WERI-Rb-1 (cell line): ENCODE measurements around the gene TIAM1.
A peak's percentile ranks its signal among the peaks of the same experiment; 100 is the strongest.

Experiments used
- DNase-seq: peaks from one replicate; pipeline ENCODE4 v3.0.0-alpha.2; 2020
- H3K27ac ChIP-seq: fragments of 250-450 bp; sonication (Bioruptor Pico); 2 replicates; pipeline ENCODE4 v1.5.1; 2020; ENCODE audit warnings: mild to moderate bottlenecking, moderate library complexity
- H3K27me3 ChIP-seq: fragments of 250-450 bp; sonication (Bioruptor Pico); 2 replicates; pipeline ENCODE4 v1.5.1; 2021; ENCODE audit warnings: mild to moderate bottlenecking, low read depth, moderate library complexity; ENCODE audit not compliant: insufficient read depth, severe bottlenecking
- H3K36me3 ChIP-seq: fragments of 250-450 bp; sonication (Bioruptor Pico); 2 replicates; pipeline ENCODE4 v1.5.1; 2020; ENCODE audit warnings: mild to moderate bottlenecking, moderate library complexity
- H3K4me3 ChIP-seq: 2 replicates; pipeline ENCODE4 v1.5.1; 2011; ENCODE audit warnings: low read depth, mild to moderate bottlenecking, control low read depth, low read length
- H3K9me3 ChIP-seq: fragments of 250-450 bp; sonication (Bioruptor Pico); 2 replicates; pipeline ENCODE4 v1.5.1; 2021; ENCODE audit warnings: mild to moderate bottlenecking, moderate library complexity; ENCODE audit not compliant: severe bottlenecking
- CTCF ChIP-seq: IDR thresholded peaks from 2 replicates; pipeline ENCODE4 v1.5.1; 2011; ENCODE audit warnings: low read depth, mild to moderate bottlenecking, control low read depth, inconsistent platforms, low read length

TIAM1 gene

GRCh38 chr21:31267644-31268043 lies 76.4 kb downstream of the TIAM1 start:
- TF ChIP-seq CTCF, result no peak
- DNase-seq, result no peak
- H3K36me3 ChIP-seq, result peaks cover 2% of the 10 kb centered on the region; the same call in 1 of the 2 replicates
- no peaks in the 10 kb centered on the region for H3K27me3 ChIP-seq
- no peak overlapping the region for H3K27ac ChIP-seq
- H3K4me3 ChIP-seq, result no peak overlapping the region
- H3K9me3 ChIP-seq, result no peaks in the 10 kb centered on the region

DNA sequence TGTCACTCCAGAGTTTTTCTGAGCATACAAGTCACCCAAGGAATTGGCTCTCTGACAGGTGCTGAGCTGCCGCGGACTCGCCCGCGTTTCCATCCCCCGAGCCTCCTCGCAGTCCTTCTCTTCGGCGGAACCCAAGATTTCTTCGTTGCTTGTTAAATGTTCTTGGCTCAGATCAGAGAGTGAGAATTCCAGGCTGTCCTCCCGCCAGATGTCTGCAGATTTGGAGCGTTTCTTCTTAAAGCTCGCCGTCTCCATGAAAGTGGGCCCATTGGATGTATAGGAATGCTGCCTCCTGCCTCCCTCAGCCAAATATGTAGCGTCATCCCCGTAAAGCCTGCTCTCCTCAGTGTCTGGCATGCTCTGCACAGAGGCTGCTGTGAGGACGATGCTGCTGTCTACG lies 77.8 kb downstream of the TIAM1 start:
- no peaks in the 10 kb centered on the region for H3K9me3 ChIP-seq
- no peak for TF ChIP-seq CTCF
- H3K27me3 ChIP-seq, result no peaks in the 10 kb centered on the region
- no peak overlapping the region for H3K4me3 ChIP-seq
- DNase-seq, result no peak
- H3K27ac ChIP-seq, result no peak overlapping the region
- peaks cover 2% of the 10 kb centered on the region; the same call in 1 of the 2 replicates for H3K36me3 ChIP-seq

- H3K27me3 ChIP-seq, result no peaks in the 10 kb centered on the region
- no peak overlapping the region for H3K27ac ChIP-seq
- no peak overlapping the region for H3K4me3 ChIP-seq
- no peak for DNase-seq
- peaks cover 2% of the 10 kb centered on the region; the same call in 1 of the 2 replicates for H3K36me3 ChIP-seq
- no peaks in the 10 kb centered on the region for H3K9me3 ChIP-seq
- no peak for TF ChIP-seq CTCF
These were observed 78.6 kb downstream of the TIAM1 start for GRCh38 chr21:31265366-31266013.

GRCh38 chr21:31264574-31264973 lies 79.5 kb downstream of the TIAM1 start:
- no peaks in the 10 kb centered on the region for H3K9me3 ChIP-seq
- DNase-seq, result no peak
- no peak overlapping the region for H3K4me3 ChIP-seq
- no peak overlapping the region for H3K27ac ChIP-seq
- peaks cover 2% of the 10 kb centered on the region; the same call in 1 of the 2 replicates for H3K36me3 ChIP-seq
- peak; percentile 47 for TF ChIP-seq CTCF
- H3K27me3 ChIP-seq, result no peaks in the 10 kb centered on the region

GRCh38 chr21:31262728-31263127 lies 81.3 kb downstream of the TIAM1 start:
- Histone ChIP-seq H3K4me3 (no peak overlapping the region), H3K9me3 (no peaks in the 10 kb centered on the region), H3K36me3 (peaks cover 2% of the 10 kb centered on the region; the same call in 1 of the 2 replicates), H3K27ac (no peak overlapping the region), H3K27me3 (no peaks in the 10 kb centered on the region)
- TF ChIP-seq CTCF, result no peak
- DNase-seq, result no peak

GRCh38 chr21:31261759-31262158 lies 82.3 kb downstream of the TIAM1 start:
- Histone ChIP-seq H3K4me3 (no peak overlapping the region), H3K9me3 (no peaks in the 10 kb centered on the region), H3K27me3 (no peaks in the 10 kb centered on the region), H3K36me3 (peaks cover 2% of the 10 kb centered on the region; the same call in 1 of the 2 replicates), H3K27ac (no peak overlapping the region)
- no peak for DNase-seq
- TF ChIP-seq CTCF, result no peak
